Hepatocyte (in vitro differentiated cells): ENCODE results near the gene PAWR.

ENCODE experiments used
- EZH2 ChIP-seq: fragments of 200-600 bp; sonication (generic); IDR thresholded peaks from 2 replicates; pipeline ENCODE4 v1.6.1; 2016; ENCODE audit warnings: antibody characterized with exemption, mild to moderate bottlenecking, borderline replicate concordance
- EZH2phosphoT487 ChIP-seq: fragments of 200-600 bp; sonication (generic); IDR thresholded peaks from one replicate; pipeline ENCODE4 v1.6.1; 2018; ENCODE audit warnings: antibody characterized with exemption, mild to moderate bottlenecking, low read depth, moderate library complexity; ENCODE audit not compliant: unreplicated experiment, severe bottlenecking
- TF ChIP-seq, protein P1 (sequence below): fragments of 200-600 bp; sonication (generic); IDR thresholded peaks from 2 replicates; pipeline ENCODE4 v1.5.1; 2016; ENCODE audit warnings: antibody characterized with exemption, mild to moderate bottlenecking; ENCODE audit not compliant: poor library complexity

DNA sequence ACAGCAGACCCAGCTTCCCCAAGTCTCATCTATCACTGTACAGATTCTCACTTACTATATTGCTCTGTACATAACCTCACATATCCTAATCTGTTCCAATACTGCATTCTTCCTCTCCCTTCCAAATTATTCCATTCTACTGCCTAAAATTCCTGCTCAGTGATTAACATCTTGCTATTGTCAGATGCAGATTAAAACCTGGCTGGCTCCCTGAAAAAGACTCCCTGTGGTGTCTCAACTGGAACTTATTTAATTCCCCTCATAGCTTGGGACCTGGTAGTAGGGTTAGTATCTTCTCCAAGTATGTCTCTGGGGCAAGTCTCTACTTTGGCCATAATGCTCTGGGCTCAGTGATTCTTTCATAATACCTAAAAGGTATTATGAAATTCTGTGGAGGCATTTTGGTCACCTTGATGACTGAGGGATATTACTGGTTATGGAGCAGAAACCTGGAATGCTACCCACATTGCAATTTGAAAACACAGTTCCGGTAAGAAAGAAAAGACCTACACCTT, 55.8 kb downstream of the PAWR start:
- no peak for TF ChIP-seq EZH2
- TF ChIP-seq, protein P1, sequence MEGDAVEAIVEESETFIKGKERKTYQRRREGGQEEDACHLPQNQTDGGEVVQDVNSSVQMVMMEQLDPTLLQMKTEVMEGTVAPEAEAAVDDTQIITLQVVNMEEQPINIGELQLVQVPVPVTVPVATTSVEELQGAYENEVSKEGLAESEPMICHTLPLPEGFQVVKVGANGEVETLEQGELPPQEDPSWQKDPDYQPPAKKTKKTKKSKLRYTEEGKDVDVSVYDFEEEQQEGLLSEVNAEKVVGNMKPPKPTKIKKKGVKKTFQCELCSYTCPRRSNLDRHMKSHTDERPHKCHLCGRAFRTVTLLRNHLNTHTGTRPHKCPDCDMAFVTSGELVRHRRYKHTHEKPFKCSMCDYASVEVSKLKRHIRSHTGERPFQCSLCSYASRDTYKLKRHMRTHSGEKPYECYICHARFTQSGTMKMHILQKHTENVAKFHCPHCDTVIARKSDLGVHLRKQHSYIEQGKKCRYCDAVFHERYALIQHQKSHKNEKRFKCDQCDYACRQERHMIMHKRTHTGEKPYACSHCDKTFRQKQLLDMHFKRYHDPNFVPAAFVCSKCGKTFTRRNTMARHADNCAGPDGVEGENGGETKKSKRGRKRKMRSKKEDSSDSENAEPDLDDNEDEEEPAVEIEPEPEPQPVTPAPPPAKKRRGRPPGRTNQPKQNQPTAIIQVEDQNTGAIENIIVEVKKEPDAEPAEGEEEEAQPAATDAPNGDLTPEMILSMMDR = no peak
- no peak for TF ChIP-seq EZH2phosphoT487
